ENCODE measurements around the gene RBPJL.
A peak's percentile ranks its signal among the peaks of the same experiment; 100 is the strongest.

RBPJL gene

DNA sequence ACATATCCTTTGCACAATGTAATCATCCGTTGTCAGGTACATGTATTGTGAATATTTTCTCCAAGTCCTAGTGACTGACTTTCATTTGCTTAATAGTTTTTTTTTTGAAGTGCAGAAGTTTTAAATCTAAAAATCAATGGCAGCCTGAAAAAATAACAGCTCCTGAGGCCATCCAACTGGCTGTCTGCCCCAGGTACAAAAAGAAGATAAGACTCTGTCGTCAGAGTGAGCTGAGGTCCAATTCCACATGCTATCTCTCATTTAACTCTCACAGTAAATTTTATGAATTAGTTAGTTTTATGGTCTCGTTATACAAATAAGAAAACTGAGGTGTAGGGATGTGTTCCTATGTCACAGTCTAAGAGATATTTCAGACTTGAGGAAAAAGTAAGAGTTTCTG lies 31.3 kb upstream of the RBPJL start:
- H3K4me3 ChIP-seq (ENCODE audit: severe bottlenecking) = no peak overlapping the region
- no peaks in the 10 kb centered on the region for H3K4me1 ChIP-seq (ENCODE audit: insufficient read depth, poor library complexity, severe bottlenecking)
- H3K9me3 ChIP-seq (ENCODE audit: severe bottlenecking) = no peaks in the 10 kb centered on the region
- no peaks in the 10 kb centered on the region for H3K36me3 ChIP-seq (ENCODE audit: low read depth)
- no peak for DNase-seq (ENCODE audit: low spot score)
- ATAC-seq (ENCODE audit: low read depth) = no peak
- no peak overlapping the region for H3K27ac ChIP-seq (ENCODE audit: poor library complexity, severe bottlenecking)
- peaks cover 6% of the 10 kb centered on the region for H3K27me3 ChIP-seq (ENCODE audit: insufficient read depth, poor library complexity, severe bottlenecking)
- TF ChIP-seq, protein P1, sequence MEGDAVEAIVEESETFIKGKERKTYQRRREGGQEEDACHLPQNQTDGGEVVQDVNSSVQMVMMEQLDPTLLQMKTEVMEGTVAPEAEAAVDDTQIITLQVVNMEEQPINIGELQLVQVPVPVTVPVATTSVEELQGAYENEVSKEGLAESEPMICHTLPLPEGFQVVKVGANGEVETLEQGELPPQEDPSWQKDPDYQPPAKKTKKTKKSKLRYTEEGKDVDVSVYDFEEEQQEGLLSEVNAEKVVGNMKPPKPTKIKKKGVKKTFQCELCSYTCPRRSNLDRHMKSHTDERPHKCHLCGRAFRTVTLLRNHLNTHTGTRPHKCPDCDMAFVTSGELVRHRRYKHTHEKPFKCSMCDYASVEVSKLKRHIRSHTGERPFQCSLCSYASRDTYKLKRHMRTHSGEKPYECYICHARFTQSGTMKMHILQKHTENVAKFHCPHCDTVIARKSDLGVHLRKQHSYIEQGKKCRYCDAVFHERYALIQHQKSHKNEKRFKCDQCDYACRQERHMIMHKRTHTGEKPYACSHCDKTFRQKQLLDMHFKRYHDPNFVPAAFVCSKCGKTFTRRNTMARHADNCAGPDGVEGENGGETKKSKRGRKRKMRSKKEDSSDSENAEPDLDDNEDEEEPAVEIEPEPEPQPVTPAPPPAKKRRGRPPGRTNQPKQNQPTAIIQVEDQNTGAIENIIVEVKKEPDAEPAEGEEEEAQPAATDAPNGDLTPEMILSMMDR (IDR thresholded peaks at IDR 0.05; ENCODE audit: poor library complexity, severe bottlenecking) = no peak

- Histone ChIP-seq H3K9me3 (ENCODE audit: severe bottlenecking) (no peaks in the 10 kb centered on the region), H3K27ac (ENCODE audit: poor library complexity, severe bottlenecking) (no peak overlapping the region), H3K36me3 (ENCODE audit: low read depth) (no peaks in the 10 kb centered on the region), H3K4me3 (ENCODE audit: severe bottlenecking) (no peak overlapping the region), H3K27me3 (ENCODE audit: insufficient read depth, poor library complexity, severe bottlenecking) (peaks cover under 1% of the 10 kb centered on the region), H3K4me1 (ENCODE audit: insufficient read depth, poor library complexity, severe bottlenecking) (no peaks in the 10 kb centered on the region)
- TF ChIP-seq, protein P1 (IDR thresholded peaks at IDR 0.05; ENCODE audit: poor library complexity, severe bottlenecking) = no peak
- ATAC-seq (ENCODE audit: low read depth) = peak; percentile 48; the same call in 2 of the 3 replicates
- no peak for DNase-seq (ENCODE audit: low spot score)
These were observed 26.6 kb upstream of the RBPJL start for GRCh38 chr20:45279992-45280391.

- TF ChIP-seq, protein P1 (IDR thresholded peaks at IDR 0.05; ENCODE audit: poor library complexity, severe bottlenecking) = no peak
- DNase-seq (ENCODE audit: low spot score) (no peak), ATAC-seq (ENCODE audit: low read depth) (no peak)
- no peaks in the 10 kb centered on the region for H3K9me3 ChIP-seq (ENCODE audit: severe bottlenecking)
- H3K36me3 ChIP-seq (ENCODE audit: low read depth) = no peaks in the 10 kb centered on the region
- no peak overlapping the region for H3K4me3 ChIP-seq (ENCODE audit: severe bottlenecking)
- no peaks in the 10 kb centered on the region for H3K4me1 ChIP-seq (ENCODE audit: insufficient read depth, poor library complexity, severe bottlenecking)
- H3K27ac ChIP-seq (ENCODE audit: poor library complexity, severe bottlenecking) = no peak overlapping the region
- H3K27me3 ChIP-seq (ENCODE audit: insufficient read depth, poor library complexity, severe bottlenecking) = no peaks in the 10 kb centered on the region
These were observed 23.7 kb upstream of the RBPJL start for GRCh38 chr20:45282700-45283550.

GRCh38 chr20:45283551-45284057 lies 23.0 kb upstream of the RBPJL start:
- Histone ChIP-seq H3K9me3 (ENCODE audit: severe bottlenecking) (no peaks in the 10 kb centered on the region), H3K27me3 (ENCODE audit: insufficient read depth, poor library complexity, severe bottlenecking) (no peaks in the 10 kb centered on the region), H3K36me3 (ENCODE audit: low read depth) (no peaks in the 10 kb centered on the region), H3K27ac (ENCODE audit: poor library complexity, severe bottlenecking) (no peak overlapping the region), H3K4me1 (ENCODE audit: insufficient read depth, poor library complexity, severe bottlenecking) (no peaks in the 10 kb centered on the region), H3K4me3 (ENCODE audit: severe bottlenecking) (no peak overlapping the region)
- TF ChIP-seq, protein P1 (IDR thresholded peaks at IDR 0.05; ENCODE audit: poor library complexity, severe bottlenecking) = no peak
- DNase-seq (ENCODE audit: low spot score) = no peak
- peak; percentile 57 for ATAC-seq (ENCODE audit: low read depth)

- DNase-seq (ENCODE audit: low spot score) (peak; percentile 68), ATAC-seq (ENCODE audit: low read depth) (no peak)
- Histone ChIP-seq H3K9me3 (ENCODE audit: severe bottlenecking) (no peaks in the 10 kb centered on the region), H3K4me1 (ENCODE audit: insufficient read depth, poor library complexity, severe bottlenecking) (no peaks in the 10 kb centered on the region), H3K27me3 (ENCODE audit: insufficient read depth, poor library complexity, severe bottlenecking) (no peaks in the 10 kb centered on the region), H3K27ac (ENCODE audit: poor library complexity, severe bottlenecking) (no peak overlapping the region), H3K4me3 (ENCODE audit: severe bottlenecking) (no peak overlapping the region), H3K36me3 (ENCODE audit: low read depth) (no peaks in the 10 kb centered on the region)
- TF ChIP-seq, protein P1 (IDR thresholded peaks at IDR 0.05; ENCODE audit: poor library complexity, severe bottlenecking) = no peak
These were observed 18.3 kb upstream of the RBPJL start for GRCh38 chr20:45288376-45288775.
